GM10847 (cell line): Measurements from ENCODE around the gene PTGER4.

Source experiments
- POLR2A ChIP-seq: IDR thresholded peaks from 2 replicates; pipeline ENCODE4 v1.6.1; 2011; ENCODE audit not compliant: insufficient read length; ENCODE audit errors: extremely low read depth

The PTGER4 gene

DNA sequence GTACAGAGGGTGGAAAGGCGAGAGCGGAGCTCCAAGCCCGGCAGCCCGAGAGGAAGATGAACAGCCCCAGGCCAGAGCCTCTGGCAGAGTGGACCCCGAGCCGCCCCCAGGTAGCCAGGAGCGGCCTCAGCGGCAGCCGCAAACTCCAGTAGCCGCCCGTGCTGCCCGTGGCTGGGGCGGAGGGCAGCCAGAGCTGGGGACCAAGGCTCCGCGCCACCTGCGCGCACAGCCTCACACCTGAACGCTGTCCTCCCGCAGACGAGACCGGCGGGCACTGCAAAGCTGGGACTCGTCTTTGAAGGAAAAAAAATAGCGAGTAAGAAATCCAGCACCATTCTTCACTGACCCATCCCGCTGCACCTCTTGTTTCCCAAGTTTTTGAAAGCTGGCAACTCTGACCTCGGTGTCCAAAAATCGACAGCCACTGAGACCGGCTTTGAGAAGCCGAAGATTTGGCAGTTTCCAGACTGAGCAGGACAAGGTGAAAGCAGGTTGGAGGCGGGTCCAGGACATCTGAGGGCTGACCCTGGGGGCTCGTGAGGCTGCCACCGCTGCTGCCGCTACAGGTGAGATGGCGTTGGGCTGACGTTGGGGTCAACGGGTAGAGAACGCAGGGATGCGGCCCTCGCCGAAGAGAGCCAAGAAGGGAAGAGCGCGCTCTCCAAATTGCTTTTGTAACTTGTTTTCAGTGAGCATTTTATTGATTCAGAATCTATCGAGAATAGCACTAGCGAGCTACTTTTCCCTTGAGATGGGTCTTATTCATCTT lies at the start of gene PTGER4:
Gene PTGER4 (plus strand): TSS at position 3 of the 769 bp plus-strand sequence. CDS start 1,079 bp downstream, outside the sequence.
- no peak for TF ChIP-seq POLR2A

- no peak for TF ChIP-seq POLR2A
These were observed 49.6 kb upstream of the PTGER4 start for GRCh38 chr5:40630126-40630525.

DNA sequence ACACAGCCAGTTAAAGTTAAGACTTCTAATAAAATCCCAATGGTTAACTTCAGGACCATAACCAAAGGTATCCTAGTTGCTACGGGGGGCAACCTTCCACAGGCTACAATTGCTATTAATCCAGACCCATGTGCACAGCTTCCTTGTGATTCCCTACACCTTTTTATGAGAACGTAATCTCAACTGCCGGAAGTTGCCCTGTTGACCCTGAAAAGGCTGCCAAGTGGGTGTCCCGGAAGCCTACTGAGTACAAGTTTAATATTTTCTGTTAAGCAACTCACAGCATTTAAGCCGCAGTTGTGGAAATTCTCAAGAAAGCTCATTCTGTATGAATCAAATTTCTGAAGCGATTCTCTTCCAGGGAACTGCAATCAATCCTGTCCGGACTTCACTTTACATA lies 48.5 kb upstream of the PTGER4 start:
- no peak for TF ChIP-seq POLR2A

DNA sequence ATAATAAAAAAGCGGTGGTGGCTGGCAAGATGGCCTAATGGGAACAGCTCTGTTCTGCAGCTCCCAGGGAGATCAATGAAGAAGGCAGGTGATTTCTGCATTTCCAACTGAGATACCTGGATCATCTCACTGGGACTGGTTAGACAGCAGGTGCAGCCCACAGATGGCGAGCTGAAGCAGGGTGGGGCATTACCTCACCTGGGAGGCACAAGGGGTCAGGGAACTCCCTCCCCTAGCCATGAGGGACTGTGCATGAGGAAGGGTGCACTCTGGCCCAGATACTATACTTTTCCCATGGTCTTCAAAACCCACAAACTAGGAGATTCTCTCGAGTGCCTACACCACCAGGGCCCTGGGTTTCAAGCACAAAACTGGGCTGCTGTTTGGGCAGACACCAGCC lies 45.6 kb upstream of the PTGER4 start:
- TF ChIP-seq POLR2A: no peak

DNA sequence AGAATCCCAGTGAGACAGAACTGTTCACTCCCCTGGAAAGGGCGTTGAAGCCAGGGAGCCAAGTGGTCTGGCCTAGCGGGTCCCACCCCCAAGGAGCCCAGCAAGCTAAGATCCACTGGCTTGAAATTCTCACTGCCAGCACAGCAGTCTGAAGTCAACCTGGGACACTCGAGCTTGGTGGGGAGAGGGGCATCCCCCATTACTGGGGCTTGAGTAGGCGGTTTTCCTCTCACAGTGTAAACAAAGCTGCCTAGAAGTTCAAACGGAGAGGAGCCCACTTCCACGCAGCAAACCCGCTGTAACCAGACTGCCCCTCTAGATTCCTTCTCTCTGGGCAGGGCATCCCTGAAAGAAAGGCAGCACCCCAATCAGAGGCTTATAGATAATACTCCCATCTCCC lies 45.1 kb upstream of the PTGER4 start:
- no peak for TF ChIP-seq POLR2A

DNA sequence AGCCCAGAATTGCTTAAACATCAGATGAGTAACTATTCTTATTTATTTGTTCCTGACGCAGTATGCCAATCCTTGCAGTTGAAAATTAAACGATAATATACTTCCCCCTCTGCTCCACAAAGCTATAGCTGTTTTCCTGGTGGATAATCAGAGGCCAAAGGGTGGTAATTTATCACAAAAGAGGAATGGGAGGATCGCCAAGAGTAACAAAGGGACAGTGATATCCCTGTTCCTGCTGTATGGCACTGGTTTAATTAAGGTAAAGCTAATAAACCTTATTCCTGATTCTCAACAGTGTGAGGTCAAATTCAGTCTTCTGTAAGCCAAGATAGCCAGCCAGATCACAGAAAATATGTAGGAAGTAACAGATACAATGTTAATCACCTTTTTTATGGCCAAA lies 33.4 kb upstream of the PTGER4 start:
- TF ChIP-seq POLR2A: no peak

GRCh38 chr5:40648150-40648549 lies 31.6 kb upstream of the PTGER4 start:
- TF ChIP-seq POLR2A: no peak

DNA sequence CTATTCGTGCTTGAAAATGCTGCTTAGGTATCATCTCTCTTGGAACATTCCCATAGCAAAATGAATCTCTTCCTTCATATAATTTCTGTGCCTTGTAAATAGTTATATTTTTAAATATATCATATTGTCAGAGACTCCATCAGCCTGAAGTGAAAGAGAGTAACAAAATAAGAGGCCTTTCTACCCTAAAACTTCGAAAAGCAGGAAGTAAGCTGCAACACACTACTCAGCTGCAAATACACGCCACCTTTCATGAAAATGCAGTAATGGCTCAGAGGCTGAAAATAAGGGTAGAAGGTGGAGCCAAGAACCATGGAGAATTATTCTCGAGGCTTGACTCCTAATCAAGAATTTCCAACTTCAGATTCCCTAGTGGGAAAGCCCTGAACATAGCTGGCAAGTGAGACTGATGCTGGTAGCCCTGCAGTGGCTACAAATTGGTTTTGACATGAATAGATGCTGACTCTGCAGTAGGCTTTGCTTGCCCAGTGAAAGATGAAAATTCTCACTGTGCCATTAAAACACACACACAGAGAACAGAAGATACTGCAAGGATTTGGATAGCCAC lies 30.2 kb upstream of the PTGER4 start:
- no peak for TF ChIP-seq POLR2A

DNA sequence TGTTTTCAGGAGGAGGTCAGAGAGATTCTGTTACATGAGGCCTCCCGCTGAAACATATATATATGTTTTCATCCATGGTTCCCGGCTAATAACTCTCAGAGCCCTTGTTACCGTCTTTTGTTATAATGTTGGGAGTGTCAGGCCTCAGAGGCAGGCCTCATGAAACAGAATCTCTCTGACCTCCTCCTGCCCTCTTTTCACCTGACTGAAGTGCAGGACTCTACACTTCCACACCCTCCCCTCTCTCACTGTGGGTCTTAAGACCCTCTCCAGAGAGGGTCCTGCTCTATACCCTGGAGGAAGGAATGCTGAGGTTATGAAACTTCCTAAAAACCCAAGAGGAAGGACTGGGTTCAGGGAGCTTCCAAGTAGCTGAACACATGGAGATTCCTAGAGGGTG lies 28.5 kb upstream of the PTGER4 start:
- TF ChIP-seq POLR2A: no peak

DNA sequence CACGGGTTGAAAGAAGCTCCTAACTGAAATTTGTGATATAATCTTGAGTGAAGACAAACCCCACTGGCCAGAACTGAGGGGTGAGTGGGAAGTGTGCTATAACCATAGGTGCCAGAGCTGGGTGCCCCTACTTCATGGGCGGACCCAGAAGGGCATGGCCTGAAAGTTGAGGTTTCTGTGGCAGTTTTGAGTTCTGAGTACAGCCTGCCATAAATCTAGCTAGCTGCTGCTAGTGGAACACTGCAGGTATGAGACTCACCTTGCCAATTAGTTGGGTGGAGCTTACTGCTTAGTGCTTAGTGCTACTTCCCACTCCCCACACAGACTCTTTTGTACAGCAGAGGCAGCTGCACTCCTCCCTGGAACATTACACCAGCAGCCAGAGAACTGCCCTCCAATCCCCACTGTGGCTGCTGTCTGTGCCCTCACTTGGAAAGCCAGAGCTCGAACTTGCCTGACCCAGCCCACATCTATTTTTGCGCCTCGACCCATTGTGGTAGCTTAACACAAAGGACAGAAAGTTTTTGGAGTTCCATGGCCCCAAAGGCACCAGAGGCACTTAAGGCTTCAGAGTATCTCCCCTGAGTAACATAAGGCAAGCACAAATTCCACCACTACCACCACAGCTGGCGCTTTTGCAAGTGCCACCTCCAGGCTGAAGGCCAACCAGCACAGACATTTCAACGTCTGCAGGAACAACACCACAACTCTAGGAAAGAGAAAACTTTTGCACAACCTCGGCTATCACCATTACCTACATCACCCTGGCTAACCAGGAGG lies 27.1 kb upstream of the PTGER4 start:
- TF ChIP-seq POLR2A: no peak

DNA sequence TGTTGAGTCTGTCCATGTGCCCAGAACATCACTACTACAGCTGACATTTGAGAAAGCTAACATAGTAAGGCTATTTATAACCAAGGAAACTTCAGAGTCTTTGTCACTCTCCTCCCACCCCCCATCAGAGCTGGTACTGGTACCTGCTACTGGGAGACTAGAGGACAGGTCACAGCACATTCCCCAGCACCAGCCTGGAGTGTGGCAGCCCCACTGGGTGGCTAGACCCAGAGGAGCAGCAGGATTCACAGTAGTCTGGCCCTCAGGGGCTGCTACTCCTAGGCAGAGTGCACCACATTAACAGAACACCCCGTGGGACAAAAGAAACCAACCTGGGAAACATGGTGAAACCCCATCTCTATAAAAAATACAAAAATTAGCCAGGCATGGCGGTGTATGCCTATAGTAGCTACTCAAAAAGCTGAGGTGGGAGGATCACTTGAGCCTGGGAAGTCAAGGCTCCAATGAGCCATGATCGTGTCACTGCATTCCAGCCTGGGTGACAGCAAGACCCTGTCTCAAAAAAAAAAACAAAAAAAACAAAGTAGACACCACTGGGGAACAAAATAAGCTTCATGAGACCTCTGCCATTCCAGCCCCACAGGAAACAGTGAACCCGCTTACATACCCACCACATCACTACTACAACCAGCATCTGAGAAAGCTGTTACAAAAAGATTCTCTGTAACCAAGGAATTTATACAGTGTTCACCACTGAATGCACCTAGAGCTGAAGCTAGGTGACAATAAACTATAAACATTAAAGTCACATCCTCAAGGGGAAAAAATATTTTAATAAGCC lies 26.3 kb upstream of the PTGER4 start:
- no peak for TF ChIP-seq POLR2A

DNA sequence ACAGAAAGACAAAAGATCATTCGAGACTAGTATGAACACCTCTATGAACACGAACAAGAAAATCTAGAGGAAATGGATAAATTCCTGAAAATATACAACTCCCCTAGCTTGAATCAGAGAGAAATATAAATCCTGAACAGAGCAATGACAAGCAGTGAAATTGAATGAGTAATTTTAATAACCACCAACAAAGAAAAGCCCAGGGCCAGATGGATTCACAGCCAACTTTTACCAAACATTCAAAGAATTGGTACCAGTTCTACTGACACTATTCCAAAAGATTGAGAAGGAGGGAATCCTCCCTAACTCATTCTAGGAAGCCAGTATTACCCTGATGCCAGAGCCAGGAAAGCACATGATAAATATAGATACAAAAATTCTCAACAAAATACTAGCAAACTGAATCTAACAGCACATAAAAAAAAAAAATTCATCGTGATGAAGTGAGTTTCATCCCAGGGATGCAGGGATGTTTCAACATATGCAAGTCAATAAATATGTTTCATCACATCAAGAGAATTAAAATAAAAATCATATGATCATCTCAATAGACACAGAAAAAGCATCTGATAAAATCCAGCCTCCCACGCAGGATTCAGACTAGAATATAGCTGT lies 25.2 kb upstream of the PTGER4 start:
- no peak for TF ChIP-seq POLR2A

- no peak for TF ChIP-seq POLR2A
These were observed 24.6 kb upstream of the PTGER4 start for GRCh38 chr5:40655138-40655537.

DNA sequence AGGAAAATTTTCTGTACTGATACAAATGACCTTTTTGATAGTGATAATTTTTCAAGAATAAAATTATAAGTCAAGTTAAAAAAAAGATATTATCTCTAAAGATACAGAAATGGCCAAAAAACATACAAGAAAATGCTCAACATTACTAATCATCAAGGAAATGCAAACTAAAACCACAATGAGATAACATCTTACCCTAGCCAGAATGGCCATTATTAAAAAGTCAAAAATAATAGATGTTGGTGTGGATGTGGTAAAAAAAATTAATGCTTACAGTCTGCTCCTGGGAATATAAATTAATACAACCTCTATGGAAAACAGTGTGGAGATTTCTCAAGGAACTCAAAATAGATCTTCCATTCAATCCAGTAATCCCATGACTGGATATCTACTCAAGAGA lies 22.9 kb upstream of the PTGER4 start:
- no peak for TF ChIP-seq POLR2A

DNA sequence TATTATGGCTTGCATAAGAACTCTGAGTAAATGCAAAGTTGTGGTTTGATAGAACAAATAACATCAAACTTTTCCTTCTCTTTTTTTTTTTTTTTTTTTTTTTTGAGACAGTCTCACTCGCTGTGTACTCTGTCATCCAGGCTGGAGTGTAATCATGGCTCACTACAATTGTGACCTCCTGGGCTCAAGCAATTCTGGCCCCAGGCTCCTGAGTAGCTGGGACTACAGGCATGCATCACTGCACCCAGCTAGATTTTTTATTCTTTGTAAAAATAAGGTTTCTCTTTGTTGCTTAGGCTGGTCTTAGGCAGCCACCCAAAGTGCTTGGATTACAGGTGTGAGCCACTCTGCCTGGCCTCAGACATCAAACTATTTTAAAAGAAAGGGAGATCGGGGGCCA lies 19.0 kb upstream of the PTGER4 start:
- no peak for TF ChIP-seq POLR2A
